ENCODE measurements around the gene NFE2L2. TPM values are rescaled to one million over a fixed set of nuclear protein-coding genes. Genes with fewer than 3 reads are reported as not detected.
"Not testable (repeated sequence)": the region's sequence is repeated elsewhere in the genome, so short reads cannot be mapped to it uniquely, and the experiment has no call there.

Gene NFE2L2
- total RNA-seq, 1 donor from 2014 or later = 51.4 TPM

DNA sequence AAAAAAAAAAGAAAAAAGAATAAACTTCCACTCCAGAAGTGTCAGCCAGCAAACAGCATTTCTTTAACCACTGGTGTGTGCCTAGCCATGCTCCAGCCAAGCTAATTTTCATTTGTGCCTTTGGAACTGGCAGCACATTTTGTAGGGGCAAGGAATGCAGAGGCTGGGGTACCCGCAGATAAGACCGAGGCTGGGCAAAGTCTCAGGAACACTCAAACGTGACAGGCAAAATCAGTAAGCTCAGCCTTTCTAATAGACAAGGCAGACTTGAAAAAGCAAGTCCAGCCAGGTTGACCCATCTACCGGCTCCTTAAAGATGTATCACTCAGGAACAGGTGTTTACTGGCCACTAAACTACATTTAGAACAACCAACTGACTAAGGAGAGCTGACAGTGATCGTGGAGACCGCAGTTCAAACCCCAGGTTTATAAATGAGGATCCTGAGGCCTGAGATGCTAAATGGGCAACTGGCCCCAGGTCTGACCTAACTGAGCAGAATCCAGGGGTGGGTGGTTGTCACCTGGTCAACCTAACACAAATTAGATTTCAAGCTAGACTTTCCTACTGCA is 16.7 kb downstream of the NFE2L2 start:
- Mint-ChIP-seq H3K36me3 (ENCODE audit: unreplicated experiment) (no peaks in the 10 kb centered on the region), H3K9me3 (ENCODE audit: unreplicated experiment) (no peaks in the 10 kb centered on the region), H3K27me3 (ENCODE audit: unreplicated experiment) (peaks cover 3% of the 10 kb centered on the region), H3K4me3 (ENCODE audit: unreplicated experiment) (no peak overlapping the region), H3K27ac (ENCODE audit: unreplicated experiment) (no peak overlapping the region), H3K4me1 (ENCODE audit: low read depth, unreplicated experiment) (peaks cover 28% of the 10 kb centered on the region)
- no peak for DNase-seq
- TF ChIP-seq, protein P1, sequence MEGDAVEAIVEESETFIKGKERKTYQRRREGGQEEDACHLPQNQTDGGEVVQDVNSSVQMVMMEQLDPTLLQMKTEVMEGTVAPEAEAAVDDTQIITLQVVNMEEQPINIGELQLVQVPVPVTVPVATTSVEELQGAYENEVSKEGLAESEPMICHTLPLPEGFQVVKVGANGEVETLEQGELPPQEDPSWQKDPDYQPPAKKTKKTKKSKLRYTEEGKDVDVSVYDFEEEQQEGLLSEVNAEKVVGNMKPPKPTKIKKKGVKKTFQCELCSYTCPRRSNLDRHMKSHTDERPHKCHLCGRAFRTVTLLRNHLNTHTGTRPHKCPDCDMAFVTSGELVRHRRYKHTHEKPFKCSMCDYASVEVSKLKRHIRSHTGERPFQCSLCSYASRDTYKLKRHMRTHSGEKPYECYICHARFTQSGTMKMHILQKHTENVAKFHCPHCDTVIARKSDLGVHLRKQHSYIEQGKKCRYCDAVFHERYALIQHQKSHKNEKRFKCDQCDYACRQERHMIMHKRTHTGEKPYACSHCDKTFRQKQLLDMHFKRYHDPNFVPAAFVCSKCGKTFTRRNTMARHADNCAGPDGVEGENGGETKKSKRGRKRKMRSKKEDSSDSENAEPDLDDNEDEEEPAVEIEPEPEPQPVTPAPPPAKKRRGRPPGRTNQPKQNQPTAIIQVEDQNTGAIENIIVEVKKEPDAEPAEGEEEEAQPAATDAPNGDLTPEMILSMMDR (IDR thresholded peaks at IDR 0.05; ENCODE audit: partially characterized antibody, unreplicated experiment) = no peak

DNA sequence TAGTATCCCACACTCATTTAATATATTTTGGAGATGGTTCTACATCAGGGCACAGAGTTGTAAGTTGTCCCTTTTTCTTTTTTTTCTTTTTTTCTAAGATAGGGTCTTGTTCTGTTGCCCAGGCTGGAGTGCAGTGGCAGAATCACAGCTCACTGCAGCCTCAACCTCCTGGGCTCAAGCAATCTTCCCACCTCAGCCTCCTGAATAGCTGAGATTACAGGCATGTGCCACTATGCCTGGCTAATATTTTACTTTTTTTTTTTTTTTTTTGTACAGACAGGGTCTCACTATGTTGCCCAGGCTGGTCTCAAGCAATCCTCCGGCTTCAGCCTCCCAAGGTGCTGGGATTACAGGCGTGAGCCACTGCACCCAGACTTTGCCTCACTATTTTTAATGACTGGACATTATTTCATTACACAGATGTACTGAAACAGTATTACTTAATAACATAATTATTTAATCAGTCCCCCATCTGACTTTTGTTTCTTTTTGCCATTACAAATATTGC is 17.9 kb downstream of the NFE2L2 start:
- not testable (repeated sequence) for H3K27ac Mint-ChIP-seq (ENCODE audit: unreplicated experiment); H3K36me3 Mint-ChIP-seq (ENCODE audit: unreplicated experiment); H3K9me3 Mint-ChIP-seq (ENCODE audit: unreplicated experiment); DNase-seq; H3K27me3 Mint-ChIP-seq (ENCODE audit: unreplicated experiment); H3K4me3 Mint-ChIP-seq (ENCODE audit: unreplicated experiment)
- H3K4me1 Mint-ChIP-seq (ENCODE audit: low read depth, unreplicated experiment) = peaks cover 33% of the 10 kb centered on the region

DNA sequence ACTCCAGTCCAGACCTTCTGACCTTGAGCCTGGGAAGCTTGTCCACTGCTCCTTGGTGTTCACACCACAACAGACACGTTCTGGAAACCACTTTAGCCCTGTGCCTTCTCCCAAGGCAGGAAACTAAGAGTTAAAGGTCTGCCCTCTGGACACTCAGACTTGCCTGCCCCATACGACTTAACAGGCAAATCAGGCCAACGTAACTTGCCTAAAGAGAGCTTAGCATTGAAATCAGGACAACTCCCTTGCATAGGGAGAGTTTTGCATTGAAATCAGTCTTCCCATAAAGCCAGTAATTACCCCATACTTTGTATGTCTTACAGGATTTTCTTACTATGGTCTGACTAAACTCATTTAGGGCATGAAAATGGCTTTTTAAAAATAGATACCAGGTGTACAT is 18.5 kb downstream of the NFE2L2 start:
- Mint-ChIP-seq H3K36me3 (ENCODE audit: unreplicated experiment) (no peaks in the 10 kb centered on the region), H3K27me3 (ENCODE audit: unreplicated experiment) (no peaks in the 10 kb centered on the region), H3K4me1 (ENCODE audit: low read depth, unreplicated experiment) (peaks cover 34% of the 10 kb centered on the region), H3K4me3 (ENCODE audit: unreplicated experiment) (no peak overlapping the region), H3K27ac (ENCODE audit: unreplicated experiment) (no peak overlapping the region), H3K9me3 (ENCODE audit: unreplicated experiment) (no peaks in the 10 kb centered on the region)
- DNase-seq = no peak
- TF ChIP-seq, protein P1 (IDR thresholded peaks at IDR 0.05; ENCODE audit: partially characterized antibody, unreplicated experiment) = no peak

DNA sequence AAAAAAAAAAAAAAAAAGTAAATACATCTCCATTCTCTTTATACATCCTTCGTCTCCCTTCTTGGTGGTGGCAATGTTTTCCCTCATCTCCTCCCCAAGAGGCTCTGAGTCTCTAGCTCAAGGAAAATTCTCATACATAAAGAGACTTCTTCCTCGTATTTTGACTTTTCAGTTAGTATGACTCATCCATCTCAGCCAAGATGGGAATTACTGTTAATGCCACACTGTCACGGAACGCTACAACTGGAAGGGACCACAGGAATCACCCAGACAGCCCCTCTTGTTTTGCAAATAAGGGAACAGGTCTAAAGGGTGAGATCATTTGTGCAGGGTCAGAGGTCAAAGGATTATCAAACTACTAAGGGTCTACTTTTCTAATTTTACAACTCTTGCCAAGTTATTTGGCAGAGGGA is 19.5 kb downstream of the NFE2L2 start:
- Mint-ChIP-seq H3K36me3 (ENCODE audit: unreplicated experiment) (no peaks in the 10 kb centered on the region), H3K4me1 (ENCODE audit: low read depth, unreplicated experiment) (peaks cover 40% of the 10 kb centered on the region), H3K9me3 (ENCODE audit: unreplicated experiment) (peaks cover 1% of the 10 kb centered on the region), H3K27me3 (ENCODE audit: unreplicated experiment) (no peaks in the 10 kb centered on the region), H3K27ac (ENCODE audit: unreplicated experiment) (peak overlapping the region; percentile 30), H3K4me3 (ENCODE audit: unreplicated experiment) (no peak overlapping the region)
- TF ChIP-seq, protein P1 (IDR thresholded peaks at IDR 0.05; ENCODE audit: partially characterized antibody, unreplicated experiment) = no peak
- DNase-seq = no peak

DNA sequence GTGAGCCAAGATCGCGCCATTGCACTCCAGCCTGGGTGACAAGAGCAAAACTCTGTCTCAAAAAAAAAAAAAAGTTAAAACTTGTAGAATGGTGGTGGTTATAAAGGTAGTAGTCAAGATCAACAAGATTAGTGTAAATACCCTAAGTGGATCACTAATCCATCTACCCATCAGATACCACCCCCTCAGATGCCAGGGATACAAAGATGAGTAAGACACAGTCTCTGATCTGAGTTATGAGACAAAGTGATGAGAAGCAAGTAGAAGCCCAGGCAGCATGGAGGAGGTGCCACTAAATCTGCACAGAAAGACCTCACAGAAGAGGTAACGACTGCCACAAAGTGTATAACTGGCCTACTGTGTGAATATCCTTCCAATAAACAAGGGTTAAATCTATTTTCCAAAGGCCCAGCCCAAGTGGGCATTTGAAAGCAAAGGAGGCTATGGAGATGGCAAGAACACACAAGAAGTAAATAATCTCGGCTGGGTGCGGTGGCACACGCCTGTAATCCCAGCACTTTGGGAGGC is 20.2 kb downstream of the NFE2L2 start:
- Mint-ChIP-seq H3K4me3 (ENCODE audit: unreplicated experiment) (no peak overlapping the region), H3K36me3 (ENCODE audit: unreplicated experiment) (no peaks in the 10 kb centered on the region), H3K27ac (ENCODE audit: unreplicated experiment) (peak overlapping the region; percentile 22), H3K4me1 (ENCODE audit: low read depth, unreplicated experiment) (peaks cover 42% of the 10 kb centered on the region), H3K27me3 (ENCODE audit: unreplicated experiment) (no peaks in the 10 kb centered on the region), H3K9me3 (ENCODE audit: unreplicated experiment) (peaks cover 1% of the 10 kb centered on the region)
- TF ChIP-seq, protein P1 (IDR thresholded peaks at IDR 0.05; ENCODE audit: partially characterized antibody, unreplicated experiment) = no peak
- DNase-seq = no peak
